GM18909 (cell line): ENCODE data around the gene JRKL.
"Not testable (repeated sequence)": the region's sequence is repeated elsewhere in the genome, so short reads cannot be mapped to it uniquely, and the experiment has no call there.

ENCODE experiments used
- ATAC-seq: cut with Tn5 transposase; IDR thresholded peaks from one replicate; pipeline ENCODE4 v1.9.1; 2021; ENCODE audit warnings: mild to moderate bottlenecking; ENCODE audit not compliant: unreplicated experiment, poor library complexity

Gene JRKL

DNA sequence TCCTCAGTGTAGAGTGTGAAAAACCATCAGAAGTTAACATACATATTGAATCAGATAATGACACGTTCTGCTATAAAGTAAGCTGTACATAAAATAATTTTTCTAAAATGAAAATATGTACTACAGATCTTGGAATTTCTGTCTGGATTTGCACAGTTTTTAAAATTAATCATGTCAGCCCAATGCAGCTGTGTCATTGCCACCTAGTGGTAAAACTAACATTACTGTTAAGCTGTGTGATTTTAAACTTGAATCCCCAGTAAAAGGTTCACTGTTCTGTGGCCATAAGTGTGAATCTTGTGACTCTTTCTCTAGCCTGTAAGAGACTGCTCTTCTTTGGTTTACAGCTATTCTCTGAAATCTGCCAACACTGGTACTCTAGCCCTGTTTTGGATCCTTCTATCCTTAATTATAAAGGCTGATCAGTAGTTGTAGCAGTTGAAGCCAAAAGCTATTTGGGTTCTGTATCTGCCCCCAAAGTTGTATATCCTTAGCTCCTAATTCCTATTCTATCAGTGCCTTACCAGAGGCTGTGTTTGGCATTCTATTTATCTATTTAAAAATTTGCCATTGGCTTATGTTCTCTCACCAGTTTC lies 4.0 kb downstream of the JRKL start:
- ATAC-seq: no peak

DNA sequence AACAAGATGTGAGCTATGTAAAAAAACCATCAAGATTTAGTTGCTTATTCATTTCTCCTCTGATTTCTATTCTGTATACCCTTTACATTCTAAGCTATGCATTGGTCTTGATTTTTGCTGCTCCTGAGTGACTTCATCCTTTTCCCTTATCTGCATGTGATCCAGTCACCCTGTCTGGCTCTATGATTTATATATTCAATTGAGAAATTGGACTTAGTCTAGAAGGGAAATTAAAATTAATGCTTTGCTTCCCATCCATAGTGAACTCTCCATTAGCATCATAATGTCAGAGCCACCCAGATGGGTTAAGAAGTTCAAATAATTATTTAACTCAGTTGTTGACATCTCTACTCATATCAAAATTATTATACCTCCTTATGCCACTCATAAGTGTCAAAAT lies 5.0 kb downstream of the JRKL start:
- ATAC-seq: no peak

DNA sequence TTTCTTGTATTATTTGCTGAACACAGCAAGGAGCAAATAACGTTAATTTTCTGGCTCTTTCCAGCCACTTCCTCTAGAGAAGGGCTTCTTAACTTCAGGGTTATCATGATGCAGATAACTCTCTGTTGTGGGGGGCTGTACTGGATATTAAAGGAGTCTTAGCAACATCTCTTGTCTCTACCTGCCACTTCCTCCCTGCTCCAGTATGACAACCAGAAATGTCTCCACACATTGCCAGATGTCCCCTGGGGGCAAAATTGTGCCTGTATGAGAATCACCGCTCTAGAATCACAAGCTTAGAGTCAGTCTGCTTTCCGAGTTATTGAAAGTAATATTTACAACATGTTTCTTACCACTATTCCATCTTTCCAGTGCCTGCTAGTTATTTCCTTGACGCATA lies 6.8 kb downstream of the JRKL start:
- ATAC-seq: no peak

DNA sequence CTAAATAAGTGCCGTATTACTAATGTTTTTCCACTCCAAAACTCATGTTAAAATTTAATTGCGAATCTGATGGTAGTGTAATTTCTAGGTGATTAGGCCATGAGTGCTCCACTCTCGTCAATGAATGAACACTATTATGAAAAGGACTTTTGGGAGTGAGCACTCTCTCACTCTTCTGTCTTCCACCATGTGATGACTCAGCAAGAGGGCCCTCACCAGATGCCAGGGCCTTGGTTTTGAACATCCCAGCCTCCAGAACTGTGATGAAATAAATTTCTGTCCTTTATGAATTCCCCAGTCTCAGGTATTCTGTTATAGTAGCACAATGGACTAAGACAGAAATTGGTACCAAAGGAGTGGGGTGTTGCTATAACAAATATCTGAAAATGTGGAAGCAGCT lies 8.1 kb downstream of the JRKL start:
- ATAC-seq: no peak

DNA sequence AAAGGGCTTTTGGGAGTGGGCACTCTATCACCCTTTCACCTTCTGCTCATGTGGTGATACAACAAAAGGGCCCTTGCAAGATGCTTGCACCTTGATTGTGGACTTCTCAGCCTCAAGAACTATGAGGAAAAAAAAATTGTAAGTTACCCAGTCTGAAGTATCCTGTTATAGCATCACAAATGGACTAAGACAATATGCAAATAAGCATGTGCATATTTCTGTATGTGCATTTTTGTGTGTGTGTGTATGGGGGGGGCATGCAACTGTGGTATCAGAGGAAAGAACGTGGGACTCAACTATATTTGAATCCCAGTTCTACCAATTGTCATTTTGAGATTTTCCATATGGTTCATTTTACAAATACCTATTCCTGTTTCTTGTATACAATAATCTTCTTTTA lies 10.9 kb downstream of the JRKL start:
- ATAC-seq: no peak

DNA sequence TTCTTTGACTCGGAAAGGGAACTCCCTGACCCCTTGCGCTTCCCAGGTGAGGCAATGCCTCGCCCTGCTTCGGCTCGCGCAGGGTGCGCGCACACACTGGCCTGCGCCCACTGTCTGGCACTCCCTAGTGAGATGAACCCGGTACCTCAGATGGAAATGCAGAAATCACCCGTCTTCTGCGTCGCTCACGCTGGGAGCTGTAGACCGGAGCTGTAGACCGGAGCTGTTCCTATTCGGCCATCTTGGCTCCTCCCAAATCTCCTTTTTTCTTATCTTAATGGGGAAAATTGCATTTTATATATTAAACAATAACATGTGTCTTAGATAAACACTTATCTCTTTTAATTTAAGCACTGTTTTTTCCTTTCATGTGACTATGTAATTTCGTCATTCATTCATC lies 21.6 kb downstream of the JRKL start:
- not testable (repeated sequence) for ATAC-seq

DNA sequence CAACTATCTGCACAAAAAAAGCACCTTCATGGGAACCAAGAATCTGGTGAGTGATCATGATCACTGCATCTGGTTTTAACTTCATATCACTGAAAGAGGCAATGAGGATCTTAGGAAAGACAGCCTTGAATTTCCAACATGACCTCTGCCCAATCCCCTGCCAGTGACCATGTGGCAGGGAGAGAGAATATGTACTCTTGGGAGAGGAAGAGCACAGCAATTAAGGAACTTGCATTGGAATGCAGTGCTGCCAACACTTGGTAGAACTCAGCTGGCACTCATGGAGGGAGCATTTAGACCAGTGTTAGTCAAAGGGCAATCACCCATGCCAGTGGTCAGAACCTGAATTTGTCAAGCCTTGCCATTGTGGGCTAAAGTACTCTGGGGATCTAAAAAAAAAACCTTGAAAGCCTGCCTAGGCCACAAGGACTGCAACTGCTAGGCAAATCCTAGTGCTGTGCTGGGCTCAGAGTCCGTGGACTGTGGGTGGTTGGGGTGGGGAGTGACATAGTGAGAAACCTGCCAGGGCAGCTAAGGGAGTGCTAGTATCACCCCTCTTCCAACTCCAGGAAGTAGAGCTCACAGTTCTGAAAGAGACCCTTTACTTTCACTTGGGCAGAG lies 23.1 kb downstream of the JRKL start:
- ATAC-seq: no peak

DNA sequence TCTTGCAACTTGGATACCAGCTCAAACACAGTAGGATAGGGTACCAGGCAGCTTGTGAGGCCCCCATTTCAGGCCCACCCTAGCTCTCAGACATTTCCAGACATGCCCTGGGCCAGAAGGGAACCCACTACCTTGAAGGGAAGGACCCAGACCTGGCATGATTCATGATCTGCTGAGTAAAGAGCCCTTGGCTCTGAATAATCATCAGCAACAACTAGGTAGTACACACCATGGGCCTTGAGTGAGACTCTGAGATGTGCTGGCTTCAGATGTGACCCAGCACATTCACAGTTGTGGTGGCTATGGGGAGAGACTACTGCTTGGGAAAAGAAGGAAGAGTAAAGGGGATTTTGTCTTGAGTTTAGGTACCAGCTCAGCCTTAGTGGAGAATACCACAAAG lies 23.6 kb downstream of the JRKL start:
- ATAC-seq: no peak

DNA sequence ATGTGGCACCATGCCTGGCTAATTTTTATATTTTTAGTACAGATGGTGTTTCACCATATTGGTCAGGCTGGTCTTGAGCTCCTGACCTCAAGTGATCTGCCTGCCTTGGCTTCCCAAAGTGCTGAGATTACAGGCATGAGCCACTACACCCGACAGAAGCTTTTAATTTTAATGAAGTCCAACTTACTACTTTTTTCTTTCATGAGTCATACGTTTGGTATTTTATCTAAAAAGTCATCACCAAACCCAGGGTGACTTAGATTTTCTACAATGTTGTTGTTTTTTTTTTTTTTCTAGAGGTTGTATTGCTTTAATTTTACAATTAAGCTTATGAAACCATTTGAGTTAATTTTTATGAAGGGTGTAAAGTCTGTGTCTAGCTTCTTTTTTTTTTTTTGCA lies 34.9 kb downstream of the JRKL start:
- ATAC-seq: no peak

DNA sequence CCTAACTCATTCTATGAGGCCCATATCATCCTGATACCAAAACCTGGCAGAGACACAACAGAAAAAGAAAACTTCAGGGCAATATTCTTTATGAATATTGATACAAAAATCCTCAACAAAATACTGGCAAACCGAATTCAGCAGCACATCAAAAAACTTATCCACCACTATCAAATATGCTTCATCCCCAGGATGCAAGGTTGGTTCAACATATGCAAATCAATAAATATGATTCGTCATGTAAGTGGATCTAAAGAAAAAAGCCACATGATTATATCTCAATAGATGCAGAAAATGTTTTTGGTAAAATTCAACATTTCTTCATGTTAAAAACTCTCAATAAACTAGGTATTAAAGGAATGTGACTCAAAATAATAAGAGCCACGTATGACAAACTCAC lies 40.9 kb downstream of the JRKL start:
- no peak for ATAC-seq

DNA sequence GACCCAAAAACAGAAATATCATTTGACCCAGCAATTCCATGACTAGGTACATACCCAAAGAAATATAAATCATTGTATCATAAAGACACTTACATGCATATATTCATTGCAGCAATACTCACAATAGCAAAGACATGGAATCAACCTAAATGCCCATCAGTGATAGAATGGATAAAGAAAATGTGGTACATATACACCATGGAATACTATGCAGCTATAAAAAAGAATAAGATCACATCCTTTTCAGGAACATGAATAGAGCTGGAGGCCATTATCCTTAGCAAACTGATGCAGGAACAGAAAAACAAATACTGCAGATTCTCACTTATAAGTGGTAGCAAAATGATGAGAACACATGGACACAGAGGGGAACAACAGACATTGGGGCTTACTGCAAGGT lies 42.8 kb downstream of the JRKL start:
- ATAC-seq: not testable (repeated sequence)
